Parathyroid adenoma (tissue), 2 donors: ENCODE data around the gene AK1.

Source experiments
- H2AFZ ChIP-seq: fragments of 300-600 bp; sonication (generic); one replicate; pipeline ENCODE4 v1.7.0; 2017; ENCODE audit warnings: antibody characterized with exemption, mild to moderate bottlenecking
- H3K27ac ChIP-seq: fragments of 300-600 bp; sonication (generic); one replicate; pipeline ENCODE4 v1.7.0; 2017
- H3K27me3 ChIP-seq: fragments of 300-600 bp; sonication (generic); one replicate; pipeline ENCODE4 v1.7.0; 2017; ENCODE audit warnings: low read length; ENCODE audit not compliant: control insufficient read depth, insufficient read depth
- H3K36me3 ChIP-seq: fragments of 300-600 bp; sonication (generic); one replicate; pipeline ENCODE4 v1.7.0; 2017; ENCODE audit warnings: low read length; ENCODE audit not compliant: control insufficient read depth, insufficient read depth
- H3K4me1 ChIP-seq: fragments of 300-600 bp; sonication (generic); one replicate; pipeline ENCODE4 v1.7.0; 2017; ENCODE audit warnings: control low read depth
- H3K4me2 ChIP-seq: fragments of 300-600 bp; sonication (generic); one replicate; pipeline ENCODE4 v1.7.0; 2017; ENCODE audit warnings: low read length
- H3K4me3 ChIP-seq: fragments of 300-600 bp; sonication (generic); one replicate; pipeline ENCODE4 v1.7.0; 2017; ENCODE audit warnings: low read depth, low read length
- H3K79me2 ChIP-seq: fragments of 300-600 bp; sonication (generic); one replicate; pipeline ENCODE4 v1.7.0; 2017; ENCODE audit warnings: control low read depth
- H3K9ac ChIP-seq: fragments of 300-600 bp; sonication (generic); one replicate; pipeline ENCODE4 v1.7.0; 2017; ENCODE audit warnings: mild to moderate bottlenecking
- H3K9me3 ChIP-seq: fragments of 300-600 bp; sonication (generic); one replicate; pipeline ENCODE4 v1.7.0; 2017; ENCODE audit warnings: low read length; ENCODE audit not compliant: control insufficient read depth
- CTCF ChIP-seq: fragments of 300-600 bp; sonication (generic); IDR thresholded peaks from one replicate; pipeline ENCODE4 v1.7.0; 2017; ENCODE audit warnings: antibody characterized with exemption, mild to moderate bottlenecking
- donor health status: primary hyperparathyroidism.

AK1 gene

GRCh38 chr9:127832248-127832647 lies 45.2 kb downstream of the AK1 start:
- Histone ChIP-seq H3K9ac (no peak overlapping the region), H3K4me2 (no peak overlapping the region), H2AFZ (no peak overlapping the region), H3K27ac (no peak overlapping the region), H3K4me1 (no peaks in the 10 kb centered on the region), H3K9me3 (no peaks in the 10 kb centered on the region), H3K4me3 (no peak overlapping the region), H3K79me2 (no peaks in the 10 kb centered on the region), H3K27me3 (no peaks in the 10 kb centered on the region), H3K36me3 (no peaks in the 10 kb centered on the region)
- no peak for TF ChIP-seq CTCF

- Histone ChIP-seq H3K27me3 (no peaks in the 10 kb centered on the region), H3K4me2 (no peak overlapping the region), H3K9ac (no peak overlapping the region), H3K4me3 (no peak overlapping the region), H2AFZ (no peak overlapping the region), H3K9me3 (no peaks in the 10 kb centered on the region), H3K4me1 (no peaks in the 10 kb centered on the region), H3K79me2 (no peaks in the 10 kb centered on the region), H3K27ac (no peak overlapping the region), H3K36me3 (no peaks in the 10 kb centered on the region)
- TF ChIP-seq CTCF, result no peak
Observed at GRCh38 chr9:127829205-127829906, 48.1 kb downstream of the AK1 start.

GRCh38 chr9:127828262-127829031 lies 49.0 kb downstream of the AK1 start:
- H3K36me3 ChIP-seq, result no peaks in the 10 kb centered on the region
- TF ChIP-seq CTCF, result no peak
- H2AFZ ChIP-seq, result peak overlapping the region; percentile 63
- H3K27me3 ChIP-seq, result no peaks in the 10 kb centered on the region
- H3K79me2 ChIP-seq, result no peaks in the 10 kb centered on the region
- peak overlapping the region; percentile 17 for H3K4me2 ChIP-seq
- peak overlapping the region; percentile 43 for H3K27ac ChIP-seq
- no peak overlapping the region for H3K4me3 ChIP-seq
- no peaks in the 10 kb centered on the region for H3K4me1 ChIP-seq
- H3K9me3 ChIP-seq, result no peaks in the 10 kb centered on the region
- H3K9ac ChIP-seq, result no peak overlapping the region

GRCh38 chr9:127826253-127826913 lies 51.1 kb downstream of the AK1 start:
- Histone ChIP-seq H2AFZ (no peak overlapping the region), H3K9ac (no peak overlapping the region), H3K4me2 (no peak overlapping the region), H3K4me3 (no peak overlapping the region), H3K27ac (no peak overlapping the region), H3K9me3 (no peaks in the 10 kb centered on the region), H3K79me2 (no peaks in the 10 kb centered on the region), H3K36me3 (no peaks in the 10 kb centered on the region), H3K4me1 (no peaks in the 10 kb centered on the region), H3K27me3 (no peaks in the 10 kb centered on the region)
- no peak for TF ChIP-seq CTCF
